SK-N-SH (cell line): ENCODE measurements around the gene MYO1D. TPM values are rescaled to one million over a fixed set of nuclear protein-coding genes. Genes with fewer than 3 reads are reported as not detected.

Source experiments
- CTCF ChIA-PET: fragments of 300-600, 350-600 bp; formaldehyde crosslinking; extraction: SDS; loops from one replicate; lab custom pipeline; 2021; lab: Yijun Ruan, JAX
- POLR2A ChIA-PET: fragments of 350-600 bp; sonication (Branson Sonifier 250); formaldehyde crosslinking; extraction: SDS; loops from one replicate; lab custom pipeline; 2020; ENCODE audit warnings: antibody characterized with exemption, inconsistent platforms; lab: Yijun Ruan, JAX
- DNase-seq: peaks from one replicate; pipeline ENCODE4 v3.0.0; 2012
- H2AFZ ChIP-seq: fragments of 200-600 bp; sonication (generic); 2 replicates; pipeline ENCODE4 v1.8.1; 2016; ENCODE audit warnings: antibody characterized with exemption, mild to moderate bottlenecking, low read depth
- H3F3A ChIP-seq: fragments of 200-600 bp; sonication (generic); replicated peaks from 2 replicates; pipeline ENCODE3; 2016; ENCODE audit warnings: antibody characterized with exemption, mild to moderate bottlenecking; ENCODE audit not compliant: insufficient read depth
- H3K27ac ChIP-seq, 2 experiments: fragments of 200-500 bp in 1 of 2; fragments of 200-600 bp in 1 of 2; sonication (Bioruptor generic) in 1 of 2; sonication (generic), shearing (Covaris generic) in 1 of 2; 2 replicates each; pipeline versions ENCODE4 v1.5.1 to v1.6.1; 2014 to 2016; ENCODE audit warnings: low read depth in 2 of 2, inconsistent platforms in 1 of 2, low read length in 1 of 2, mild to moderate bottlenecking in 1 of 2, mixed read lengths in 1 of 2
- H3K27me3 ChIP-seq: fragments of 200-600 bp; sonication (generic), shearing (Covaris generic); 2 replicates; pipeline ENCODE4 v1.6.1; 2016; ENCODE audit warnings: mixed run types; ENCODE audit not compliant: insufficient read depth
- H3K36me3 ChIP-seq, 2 experiments: fragments of 200-500 bp in 1 of 2; fragments of 200-600 bp in 1 of 2; sonication (Bioruptor generic) in 1 of 2; sonication (generic) in 1 of 2; replicated peaks in 1 of 2; 2 replicates each; pipeline versions ENCODE3 to v1.5.1; 2014 to 2016; ENCODE audit warnings: low read length in 1 of 2, mild to moderate bottlenecking in 1 of 2; ENCODE audit not compliant: insufficient read depth in 2 of 2, control insufficient read depth in 1 of 2
- H3K4me1 ChIP-seq, 2 experiments: fragments of 200-500 bp in 1 of 2; fragments of 200-600 bp in 1 of 2; sonication (Bioruptor generic) in 1 of 2; sonication (generic), shearing (Covaris generic) in 1 of 2; 2 replicates each; pipeline versions ENCODE4 v1.5.1 to v1.6.1; 2014 to 2016; ENCODE audit warnings: low read depth in 1 of 2, low read length in 1 of 2, mixed run types in 1 of 2; ENCODE audit not compliant: insufficient read depth in 2 of 2, control insufficient read depth in 1 of 2
- H3K4me2 ChIP-seq: fragments of 200-600 bp; sonication (generic), shearing (Covaris generic); 2 replicates; pipeline ENCODE4 v1.6.1; 2017; ENCODE audit warnings: mixed run types
- H3K4me3 ChIP-seq, 2 experiments: fragments of 200-500 bp in 1 of 2; fragments of 200-600 bp in 1 of 2; sonication (Bioruptor generic) in 1 of 2; sonication (generic), shearing (Covaris generic) in 1 of 2; 2 replicates each; pipeline versions ENCODE4 v1.5.1 to v1.8.1; 2014 to 2016; ENCODE audit warnings: low read depth in 2 of 2, inconsistent platforms in 1 of 2, low read length in 1 of 2, mild to moderate bottlenecking in 1 of 2, mixed read lengths in 1 of 2, moderate library complexity in 1 of 2
- H3K79me2 ChIP-seq: fragments of 200-600 bp; sonication (generic); 2 replicates; pipeline ENCODE4 v1.8.1; 2017; ENCODE audit warnings: mild to moderate bottlenecking; ENCODE audit not compliant: insufficient read depth
- H3K9ac ChIP-seq: fragments of 200-600 bp; sonication (generic); 2 replicates; pipeline ENCODE4 v1.6.1; 2017; ENCODE audit warnings: mixed run types
- H3K9me2 ChIP-seq: fragments of 200-600 bp; sonication (generic); 2 replicates; pipeline ENCODE4 v1.6.1; 2017; ENCODE audit warnings: mixed run types
- H3K9me3 ChIP-seq: fragments of 200-600 bp; sonication (generic); 2 replicates; pipeline ENCODE4 v1.6.1; 2017; ENCODE audit warnings: mixed run types, mild to moderate bottlenecking, moderate library complexity
- H4K20me1 ChIP-seq: fragments of 200-600 bp; sonication (generic); 2 replicates; pipeline ENCODE4 v1.6.1; 2017; ENCODE audit warnings: mild to moderate bottlenecking, mixed run types; ENCODE audit not compliant: insufficient read depth
- CTCF ChIP-seq: fragments of 200-600 bp; sonication (generic); IDR thresholded peaks from 2 replicates; pipeline ENCODE4 v1.6.1; 2017; ENCODE audit warnings: antibody characterized with exemption, mild to moderate bottlenecking, moderate library complexity
- ELF1 ChIP-seq: IDR thresholded peaks from 2 replicates; pipeline ENCODE4 v1.4.0; 2012
- EZH2phosphoT487 ChIP-seq: fragments of 200-600 bp; sonication (generic); IDR thresholded peaks from 2 replicates; pipeline ENCODE4 v1.6.1; 2017; ENCODE audit warnings: low read depth, mixed run types, mild to moderate bottlenecking, antibody characterized with exemption, moderate library complexity, borderline replicate concordance
- FOSL2 ChIP-seq: IDR thresholded peaks from 2 replicates; pipeline ENCODE4 v1.4.0; 2012; ENCODE audit warnings: low read depth, mild to moderate bottlenecking, moderate library complexity, borderline replicate concordance
- FOXJ3 ChIP-seq: sonication (generic); formaldehyde crosslinking; IDR thresholded peaks from 2 replicates; pipeline ENCODE4 v1.5.1; 2020; ENCODE audit warnings: mild to moderate bottlenecking, missing genetic modification reagents
- GABPA ChIP-seq: IDR thresholded peaks from 2 replicates; pipeline ENCODE4 v1.4.0; 2012; ENCODE audit warnings: low read depth, mild to moderate bottlenecking
- MEF2A ChIP-seq: IDR thresholded peaks from 2 replicates; pipeline ENCODE4 v1.4.0; 2012; ENCODE audit warnings: low read depth, borderline replicate concordance
- MXI1 ChIP-seq: IDR thresholded peaks from 2 replicates; pipeline ENCODE4 v1.6.1; 2012; ENCODE audit warnings: mild to moderate bottlenecking, low read depth, low read length, improper control_type of control experiment
- NFIC ChIP-seq: IDR thresholded peaks from 2 replicates; pipeline ENCODE4 v1.4.0; 2012; ENCODE audit warnings: borderline replicate concordance
- NRF1 ChIP-seq: IDR thresholded peaks from 2 replicates; pipeline ENCODE4 v1.6.1; 2012; ENCODE audit warnings: low read depth, mild to moderate bottlenecking, low read length
- RAD21 ChIP-seq: IDR thresholded peaks from 2 replicates; pipeline ENCODE4 v1.6.1; 2012; ENCODE audit warnings: mild to moderate bottlenecking, low read length
- RCOR1 ChIP-seq: fragments of 150-350 bp; IDR thresholded peaks from 2 replicates; pipeline ENCODE4 v1.6.1; 2017; ENCODE audit warnings: antibody characterized with exemption, low read length
- REST ChIP-seq: IDR thresholded peaks from 2 replicates; pipeline ENCODE4 v1.6.1; 2012; ENCODE audit warnings: mild to moderate bottlenecking, low read depth, low read length, moderate library complexity
- SIN3A ChIP-seq: IDR thresholded peaks from 2 replicates; pipeline ENCODE4 v1.6.1; 2012; ENCODE audit warnings: low read depth, mild to moderate bottlenecking, low read length, moderate library complexity, borderline replicate concordance
- SMC3 ChIP-seq: IDR thresholded peaks from 2 replicates; pipeline ENCODE4 v1.6.1; 2012; ENCODE audit warnings: low read depth, low read length, improper control_type of control experiment
- TCF12 ChIP-seq: IDR thresholded peaks from 2 replicates; pipeline ENCODE4 v1.4.0; 2012
- YY1 ChIP-seq: IDR thresholded peaks from 2 replicates; pipeline ENCODE4 v1.4.0; 2012; ENCODE audit warnings: low read depth, mild to moderate bottlenecking
- WGBS: methylation state at CpG from one replicate; pipeline ENCODE4 v1.1.6; 2017; ENCODE audit warnings: low lambda C conversion rate; 5-methylcytosine and 5-hydroxymethylcytosine counted together
- polyA plus RNA-seq, 3 experiments: library from polyadenylated mRNA; depleted of rRNA; stranded (reverse); fragments of >200 nt; gene quantifications; 2 replicates each; pipeline ENCODE4 v1.2.3, GENCODE V29; 2012
- TF ChIP-seq, protein P1 (sequence below): IDR thresholded peaks from 2 replicates; pipeline ENCODE4 v1.4.0; 2012; ENCODE audit warnings: low read depth, borderline replicate concordance

MYO1D gene
- polyA plus RNA-seq, 1 of the 3 experiments (the other 2 are of a cell fraction) = 20.4 TPM

- TF ChIP-seq MEF2A (no peak), SIN3A (peak; percentile 41; the same call in 1 of the 2 replicates), MXI1 (peak; percentile 34), YY1 (peak; percentile 93), FOSL2 (no peak), REST (peak; percentile 31; the same call in 1 of the 2 replicates), ELF1 (no peak)
- TF ChIP-seq, protein P1, sequence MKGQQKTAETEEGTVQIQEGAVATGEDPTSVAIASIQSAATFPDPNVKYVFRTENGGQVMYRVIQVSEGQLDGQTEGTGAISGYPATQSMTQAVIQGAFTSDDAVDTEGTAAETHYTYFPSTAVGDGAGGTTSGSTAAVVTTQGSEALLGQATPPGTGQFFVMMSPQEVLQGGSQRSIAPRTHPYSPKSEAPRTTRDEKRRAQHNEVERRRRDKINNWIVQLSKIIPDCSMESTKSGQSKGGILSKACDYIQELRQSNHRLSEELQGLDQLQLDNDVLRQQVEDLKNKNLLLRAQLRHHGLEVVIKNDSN = 0 out of 2 replicates have a peak, but pooled peaks have one; percentile 30
Observed at GRCh38 chr17:32444301-32445073, 432.4 kb downstream of the MYO1D start, which contains the start of gene PSMD11 (continued).

DNA sequence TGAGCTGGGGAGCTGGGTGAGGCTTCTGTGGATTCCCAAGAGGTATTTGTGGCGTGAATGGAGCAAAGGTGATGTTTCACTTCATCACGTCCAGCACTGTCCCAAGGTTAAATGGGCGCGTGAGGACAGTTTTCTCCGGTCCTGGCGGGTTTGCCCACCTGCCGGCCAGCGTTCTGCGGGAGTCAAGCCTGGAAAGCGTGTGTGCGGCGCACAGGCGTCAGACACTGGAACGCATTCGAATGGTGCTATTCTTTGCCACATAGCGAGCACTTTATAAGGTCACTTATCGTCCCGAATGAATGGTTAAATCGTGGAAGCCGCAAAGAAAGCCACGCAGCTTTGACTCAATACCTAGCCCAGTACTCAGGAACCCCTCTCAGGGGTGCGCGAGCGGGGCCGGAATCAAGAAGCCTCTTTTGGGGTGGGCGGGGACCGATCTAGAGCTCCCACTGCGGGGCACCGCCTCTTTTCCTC lies 433.1 kb downstream of the MYO1D start:
- TF ChIP-seq SIN3A (no peak), NFIC (no peak), REST (no peak), FOXJ3 (CRISPR knock-in tag) (no peak), NRF1 (no peak), EZH2phosphoT487 (no peak), RCOR1 (no peak), YY1 (no peak), RAD21 (peak; percentile 40), TCF12 (no peak), MXI1 (0 out of 2 replicates have a peak, but pooled peaks have one; percentile 51), CTCF (peak; percentile 89), SMC3 (peak; percentile 22; the same call in 1 of the 2 replicates), GABPA (no peak)
- ChIA-PET POLR2A (interaction anchor here (0.6 to 1.5 kb wide), 3 partner anchors 40 to 80 kb away, joined by 4 to 9 read pairs (median 5); partner anchors contain the start of gene CDK5R1), CTCF (interaction anchor here (0.6 to 4.8 kb wide), 33 partner anchors 8 to 1018 kb away, joined by 3 to 56 read pairs (median 4); partner anchors contain the start of gene CDK5R1)
- Histone ChIP-seq H3F3A (no peaks in the 10 kb centered on the region), H3K4me1 (peaks cover 14% of the 10 kb centered on the region in 2 experiments; a peak in 3 of 4 replicates), H3K9ac (peak overlapping the region; percentile 39; the same call in 1 of the 2 replicates), H3K27ac (no peak overlapping the region), H3K4me2 (peak overlapping the region; percentile 95), H3K36me3 (peaks cover 17 to 22% of the 10 kb centered on the region in 2 experiments), H3K79me2 (peaks cover 45% of the 10 kb centered on the region), H3K9me3 (no peaks in the 10 kb centered on the region), H2AFZ (peak overlapping the region; percentile 92), H3K4me3 (peak overlapping the region; percentile 82 to 96), H4K20me1 (peaks cover 37% of the 10 kb centered on the region), H3K9me2 (no peaks in the 10 kb centered on the region), H3K27me3 (no peaks in the 10 kb centered on the region)
- 4% methylated on average over 18 of the region's 29 CpGs for WGBS
- no peak for DNase-seq
